ENCODE data around the gene AVPR2.

AVPR2 gene

DNA sequence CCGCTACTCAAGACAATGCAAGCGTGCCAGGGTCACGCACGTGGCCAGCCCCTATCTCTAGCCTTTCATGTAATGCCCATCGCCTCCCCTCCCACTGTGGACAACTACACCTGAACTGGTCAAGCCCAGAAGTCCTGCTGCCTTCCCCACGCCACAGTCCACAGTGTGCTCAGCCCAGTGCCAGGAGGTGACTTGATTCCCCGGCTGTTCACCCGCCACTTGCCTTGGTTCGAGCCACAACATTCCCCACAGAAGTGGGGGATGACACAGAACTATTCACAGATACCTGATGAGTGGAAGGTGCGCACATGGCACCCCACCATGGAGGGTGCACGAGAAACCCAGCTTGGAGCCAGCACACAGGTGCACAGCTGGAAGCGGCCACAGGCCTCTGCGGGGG, 14.8 kb downstream of the AVPR2 start:
- TF ChIP-seq FOXM1 (IDR thresholded peaks at IDR 0.05; ENCODE audit: borderline replicate concordance, low read depth) (no peak), CEBPB (IDR thresholded peaks at IDR 0.05) (no peak), CREB1 (IDR thresholded peaks at IDR 0.05; ENCODE audit: low read depth) (no peak), ZBTB7A (IDR thresholded peaks at IDR 0.05; ENCODE audit: low read depth) (no peak), TCF12 (IDR thresholded peaks at IDR 0.05; ENCODE audit: low read depth) (no peak), EGR1 (IDR thresholded peaks at IDR 0.05) (no peak), MAX (IDR thresholded peaks at IDR 0.05) (no peak), EP300 (IDR thresholded peaks at IDR 0.05; ENCODE audit: borderline replicate concordance) (no peak), TAF1 (IDR thresholded peaks at IDR 0.05; ENCODE audit: low read depth) (no peak), TEAD4 (IDR thresholded peaks at IDR 0.05) (no peak), RAD21 (IDR thresholded peaks at IDR 0.05; ENCODE audit: low read depth) (no peak), NFIC (IDR thresholded peaks at IDR 0.05) (no peak), USF1 (IDR thresholded peaks at IDR 0.05) (no peak), REST (IDR thresholded peaks at IDR 0.05; ENCODE audit: low read depth) (no peak), YY1 (IDR thresholded peaks at IDR 0.05; ENCODE audit: low read depth) (no peak)

DNA sequence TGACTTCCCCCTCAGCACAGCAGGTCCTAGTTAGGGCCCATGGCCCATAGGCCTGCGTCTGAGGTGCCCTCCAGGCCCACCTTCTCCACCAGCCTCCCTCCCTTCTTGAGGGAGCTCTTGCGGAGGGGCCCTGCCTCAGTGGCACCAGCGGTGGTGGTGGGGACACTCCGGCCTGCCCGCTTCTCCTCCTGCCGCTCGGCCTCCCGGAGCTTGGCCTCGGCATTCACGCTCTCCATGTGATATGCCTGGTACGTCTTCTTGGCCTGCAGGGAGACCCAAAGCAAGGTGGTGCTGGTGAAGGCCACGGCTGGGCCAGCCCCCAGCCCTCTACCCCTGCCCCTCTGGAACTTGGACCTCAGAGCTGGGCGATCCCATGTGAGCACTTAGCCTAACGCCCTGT, 16.1 kb downstream of the AVPR2 start:
- TF ChIP-seq ZBTB7A (IDR thresholded peaks at IDR 0.05; ENCODE audit: low read depth) (no peak), NFIC (IDR thresholded peaks at IDR 0.05) (no peak), MAX (IDR thresholded peaks at IDR 0.05) (no peak), TCF12 (IDR thresholded peaks at IDR 0.05; ENCODE audit: low read depth) (no peak), TEAD4 (IDR thresholded peaks at IDR 0.05) (no peak), YY1 (IDR thresholded peaks at IDR 0.05; ENCODE audit: low read depth) (no peak), CREB1 (IDR thresholded peaks at IDR 0.05; ENCODE audit: low read depth) (no peak), EGR1 (IDR thresholded peaks at IDR 0.05) (no peak), FOXM1 (IDR thresholded peaks at IDR 0.05; ENCODE audit: borderline replicate concordance, low read depth) (no peak), REST (IDR thresholded peaks at IDR 0.05; ENCODE audit: low read depth) (no peak), EP300 (IDR thresholded peaks at IDR 0.05; ENCODE audit: borderline replicate concordance) (no peak), CEBPB (IDR thresholded peaks at IDR 0.05) (no peak), USF1 (IDR thresholded peaks at IDR 0.05) (no peak), TAF1 (IDR thresholded peaks at IDR 0.05; ENCODE audit: low read depth) (no peak), RAD21 (IDR thresholded peaks at IDR 0.05; ENCODE audit: low read depth) (no peak)

DNA sequence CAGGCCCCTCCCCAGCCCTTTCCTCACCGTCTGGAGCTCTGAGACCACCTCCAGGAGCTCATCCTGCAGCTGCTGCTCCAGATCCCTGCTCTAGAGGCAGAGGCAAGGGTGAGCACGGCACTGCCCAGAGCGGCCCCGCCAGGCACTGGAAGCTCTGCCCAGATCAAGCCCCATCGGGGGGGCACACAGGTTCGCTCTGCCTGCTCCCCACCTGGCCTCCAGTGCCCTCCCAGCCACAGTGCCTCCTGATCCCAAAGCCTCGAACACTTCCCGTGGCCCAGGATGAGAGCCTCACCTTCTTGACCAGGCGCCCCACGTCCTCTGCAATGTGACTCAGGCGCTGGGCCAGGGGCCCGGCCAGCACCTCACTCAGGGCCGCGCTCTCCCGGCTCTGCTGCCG, 16.6 kb downstream of the AVPR2 start:
- TF ChIP-seq EP300 (IDR thresholded peaks at IDR 0.05; ENCODE audit: borderline replicate concordance) (no peak), TEAD4 (IDR thresholded peaks at IDR 0.05) (no peak), MAX (IDR thresholded peaks at IDR 0.05) (no peak), REST (IDR thresholded peaks at IDR 0.05; ENCODE audit: low read depth) (no peak), USF1 (IDR thresholded peaks at IDR 0.05) (no peak), NFIC (IDR thresholded peaks at IDR 0.05) (no peak), FOXM1 (IDR thresholded peaks at IDR 0.05; ENCODE audit: borderline replicate concordance, low read depth) (no peak), TAF1 (IDR thresholded peaks at IDR 0.05; ENCODE audit: low read depth) (no peak), RAD21 (IDR thresholded peaks at IDR 0.05; ENCODE audit: low read depth) (no peak), CREB1 (IDR thresholded peaks at IDR 0.05; ENCODE audit: low read depth) (no peak), EGR1 (IDR thresholded peaks at IDR 0.05) (no peak), CEBPB (IDR thresholded peaks at IDR 0.05) (no peak), ZBTB7A (IDR thresholded peaks at IDR 0.05; ENCODE audit: low read depth) (no peak), TCF12 (IDR thresholded peaks at IDR 0.05; ENCODE audit: low read depth) (no peak)

Measured in Ishikawa (cell line).